OCI-M1 (cell line): Measurements from ENCODE around the gene BIN2.
A peak's percentile ranks its signal among the peaks of the same experiment; 100 is the strongest.
"Not testable (repeated sequence)": the region's sequence is repeated elsewhere in the genome, so short reads cannot be mapped to it uniquely, and the experiment has no call there.

ENCODE experiments used
- DNase-seq: peaks from one replicate; lab custom pipeline; 2025; lab: John Stamatoyannopoulos, UW

The BIN2 gene

DNA sequence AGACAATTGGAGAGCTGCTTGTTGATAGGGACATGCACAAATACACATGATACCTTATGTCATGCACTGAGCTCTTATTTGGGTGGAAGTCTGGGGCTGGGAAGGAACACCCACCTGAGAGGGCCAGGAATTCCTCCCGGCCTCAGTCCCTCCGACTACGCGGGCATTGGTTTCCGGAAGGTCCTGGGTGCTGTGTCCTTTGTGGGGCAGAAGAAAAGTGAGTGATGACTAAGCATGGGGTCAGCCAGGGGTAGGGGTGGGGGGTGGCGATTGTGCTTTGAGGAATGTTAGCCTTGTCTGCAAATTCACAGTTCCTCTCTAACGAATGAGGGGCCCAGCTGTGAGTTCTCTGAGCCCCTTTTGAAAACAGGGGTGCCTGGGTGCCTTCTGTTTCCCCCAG is 21.7 kb upstream of the BIN2 start:
- no peak for DNase-seq

GRCh38 chr12:51343201-51343600 is 19.2 kb upstream of the BIN2 start:
- no peak for DNase-seq

- no peak for DNase-seq
Observed at GRCh38 chr12:51342416-51342815, 18.4 kb upstream of the BIN2 start.

- DNase-seq, result peak; percentile 90
Observed at GRCh38 chr12:51341251-51342007, 17.5 kb upstream of the BIN2 start.

- DNase-seq, result no peak
Observed at GRCh38 chr12:51339750-51340149, 15.8 kb upstream of the BIN2 start.

- DNase-seq, result not testable (repeated sequence)
Observed at GRCh38 chr12:51337336-51337735, 13.4 kb upstream of the BIN2 start.

- DNase-seq, result peak; percentile 52
Observed at GRCh38 chr12:51335931-51336330, 12.0 kb upstream of the BIN2 start.

DNA sequence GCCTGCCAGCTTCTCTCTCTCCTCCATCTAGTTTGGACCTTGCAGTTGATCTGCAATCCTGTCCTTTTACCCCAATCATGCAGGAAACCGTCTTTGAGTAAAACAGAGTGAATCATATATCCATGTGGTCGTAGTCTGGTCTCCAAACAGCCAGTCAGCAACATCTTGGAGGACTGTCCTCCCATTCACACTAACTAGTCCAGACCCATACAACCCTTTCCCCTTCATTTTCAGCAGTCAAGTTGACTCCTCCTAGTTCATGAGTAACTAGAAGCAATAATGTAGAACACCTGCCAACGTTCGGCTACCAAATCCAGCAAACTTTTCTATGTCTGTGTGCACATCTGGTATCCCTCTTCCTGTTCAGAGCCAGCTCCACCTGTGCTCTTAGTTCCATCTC is 10.8 kb upstream of the BIN2 start:
- no peak for DNase-seq

DNA sequence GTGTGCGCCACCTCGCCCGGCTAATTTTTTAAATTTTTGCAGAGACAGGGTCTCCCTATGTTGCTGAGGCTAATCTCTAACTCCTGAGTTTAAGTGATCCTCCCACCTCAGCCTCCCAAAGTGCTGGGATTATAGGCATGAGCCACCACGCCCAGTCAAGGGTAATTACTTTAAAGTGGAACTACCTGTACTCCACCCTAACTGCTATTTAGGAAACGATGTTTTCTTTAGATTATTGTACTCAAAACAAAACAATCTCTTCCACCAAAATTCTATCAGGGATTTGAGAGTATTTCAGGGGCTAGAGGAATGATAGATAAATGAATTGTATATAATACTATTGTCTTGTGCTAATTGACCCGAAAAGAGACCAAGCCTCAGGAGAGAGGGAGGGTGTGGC is 9.6 kb upstream of the BIN2 start:
- peak; percentile 32 for DNase-seq

GRCh38 chr12:51330186-51330585 is 6.2 kb upstream of the BIN2 start:
- no peak for DNase-seq

DNA sequence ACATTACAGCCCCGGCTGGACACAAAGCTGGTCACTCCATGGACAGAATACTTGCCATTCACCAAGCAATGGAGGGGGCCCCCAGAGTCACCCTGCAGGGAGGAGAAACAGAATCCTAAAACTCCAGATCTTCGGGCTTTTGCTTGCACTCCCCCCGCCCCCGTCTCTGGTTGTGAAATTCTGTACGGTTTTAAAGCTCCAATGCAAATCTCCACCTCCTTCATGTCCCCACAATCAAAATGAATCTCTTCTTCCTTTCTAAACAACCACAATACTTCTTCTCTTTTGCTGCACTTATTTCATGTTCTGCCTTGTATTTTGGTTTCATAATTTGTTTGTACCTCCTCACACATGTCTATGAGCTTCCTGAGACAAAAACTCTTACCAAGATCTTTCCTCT is 5.8 kb upstream of the BIN2 start:
- no peak for DNase-seq

- no peak for DNase-seq
Observed at GRCh38 chr12:51328587-51328986, 4.6 kb upstream of the BIN2 start.

- DNase-seq, result peak; percentile 98
Observed at GRCh38 chr12:51326698-51327439, 2.9 kb upstream of the BIN2 start.

- DNase-seq, result no peak
Observed at GRCh38 chr12:51324953-51325352, 979 bp upstream of the BIN2 start.

DNA sequence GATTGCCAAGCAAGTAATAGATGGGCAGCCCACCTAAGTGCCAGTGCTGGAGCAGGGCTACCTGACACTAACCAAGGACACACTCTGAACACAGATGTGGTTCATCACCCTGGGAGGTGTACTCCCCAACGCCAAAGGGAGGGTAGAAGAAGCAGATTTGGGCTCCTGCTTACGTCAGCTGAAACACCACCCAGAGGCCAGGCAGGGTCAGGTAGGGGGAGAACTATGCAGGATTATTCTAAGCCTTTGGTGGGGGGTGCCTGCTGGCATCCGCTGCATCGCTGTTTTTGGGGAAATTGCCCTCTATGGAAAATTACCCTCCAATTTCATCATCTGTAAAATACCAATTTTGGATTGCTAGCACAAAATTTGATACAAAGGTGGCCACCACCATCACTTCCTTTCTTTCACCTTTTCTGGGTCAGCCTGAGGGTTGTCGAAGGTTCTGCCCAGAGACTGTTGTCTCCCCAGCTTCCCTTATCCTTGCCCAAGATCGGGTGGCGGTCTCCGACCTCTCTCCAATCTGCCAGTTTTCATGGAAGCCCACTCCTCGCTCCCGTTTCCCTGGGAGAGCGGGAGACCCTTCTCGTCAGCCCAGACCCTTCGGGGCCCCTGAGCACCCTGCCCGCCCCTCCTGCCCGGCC is 535 bp downstream of the BIN2 start:
- peak; percentile 63 for DNase-seq

GRCh38 chr12:51322452-51322851 is 1.5 kb downstream of the BIN2 start:
- DNase-seq, result no peak

- no peak for DNase-seq
Observed at GRCh38 chr12:51321882-51322281, 2.1 kb downstream of the BIN2 start.

DNA sequence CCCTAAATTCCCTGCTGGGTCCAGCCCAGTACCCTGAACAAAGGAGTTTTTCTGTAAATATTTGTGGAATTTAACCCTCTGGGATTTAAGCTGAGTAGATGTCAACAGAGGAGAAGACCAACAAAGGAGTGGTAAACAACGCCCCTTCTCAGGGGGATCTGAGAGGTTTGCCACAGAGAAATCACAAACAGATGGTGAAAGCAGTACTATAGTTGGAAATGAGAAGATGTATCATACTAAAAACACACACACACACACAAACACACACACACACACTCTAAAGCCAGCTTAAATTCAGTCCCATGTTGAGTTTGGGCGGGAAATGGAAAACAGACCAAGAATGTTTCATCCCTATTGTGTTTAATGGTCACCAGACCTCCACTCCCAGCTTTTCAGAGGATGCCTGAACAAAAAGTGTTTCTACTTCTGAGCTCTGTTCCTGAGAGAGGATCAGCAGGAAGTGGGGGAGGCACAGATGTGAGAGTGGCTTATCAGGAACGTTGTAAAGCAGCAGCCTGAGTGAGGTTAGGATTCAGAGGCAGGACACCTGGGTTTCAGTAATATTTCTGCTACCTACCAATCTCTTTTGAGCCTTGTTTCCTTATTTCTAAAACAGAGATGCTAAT is 3.2 kb downstream of the BIN2 start:
- peak; percentile 73 for DNase-seq

- DNase-seq, result no peak
Observed at GRCh38 chr12:51320311-51320694, 3.7 kb downstream of the BIN2 start.

- DNase-seq, result peak; percentile 50
Observed at GRCh38 chr12:51318846-51319599, 5.0 kb downstream of the BIN2 start.

GRCh38 chr12:51318057-51318806 is 5.7 kb downstream of the BIN2 start:
- not testable (repeated sequence) for DNase-seq
